Left ventricle myocardium inferior (tissue), 1 donor: Measurements from ENCODE around the gene MAST4. TPM values are rescaled to one million over a fixed set of nuclear protein-coding genes. Genes with fewer than 3 reads are reported as not detected.

Experiments
- DNase-seq: peaks from one replicate; pipeline ENCODE4 v3.0.0-alpha.2; 2020
- H3K27ac ChIP-seq: fragments of 200-600 bp; replicated peaks from 2 replicates; pipeline ENCODE4 v1.8.0; 2021
- H3K27me3 ChIP-seq: fragments of 200-600 bp; 2 replicates; pipeline ENCODE4 v1.8.0; 2021; ENCODE audit warnings: low read depth
- H3K36me3 ChIP-seq: fragments of 200-600 bp; 2 replicates; pipeline ENCODE4 v1.8.0; 2021
- H3K4me1 ChIP-seq: fragments of 200-600 bp; 2 replicates; pipeline ENCODE4 v1.8.0; 2021
- H3K4me3 ChIP-seq: fragments of 200-600 bp; 2 replicates; pipeline ENCODE4 v1.8.0; 2021; ENCODE audit warnings: mild to moderate bottlenecking, moderate library complexity
- H3K9me3 ChIP-seq: fragments of 200-600 bp; replicated peaks from 2 replicates; pipeline ENCODE4 v1.8.0; 2021
- intact Hi-C: fragments of 100-400 bp; cut with micrococcal nuclease; formaldehyde crosslinking; loops from one replicate; pipeline ENCODE4 v1.11.0; 2022
- total RNA-seq: library from RNA; stranded (reverse); fragmentation: NEBNext Ultra II Directional; extraction: Animal tissue kit (Norgen Biotek cat#: 25700); gene quantifications from one replicate; pipeline ENCODE4 v1.2.1, GENCODE V29; 2021
- TF ChIP-seq, protein P1 (sequence below): fragments of 200-600 bp; IDR thresholded peaks from 2 replicates; pipeline ENCODE4 v1.8.0; 2021; ENCODE audit warnings: antibody characterized with exemption, mild to moderate bottlenecking, borderline replicate concordance
- donor health status: DM: no; HTN: yes; CAD: no; lungs with severe emphysema.

The MAST4 gene
- total RNA-seq, 1 donor from 2014 or later: 55.7 TPM

DNA sequence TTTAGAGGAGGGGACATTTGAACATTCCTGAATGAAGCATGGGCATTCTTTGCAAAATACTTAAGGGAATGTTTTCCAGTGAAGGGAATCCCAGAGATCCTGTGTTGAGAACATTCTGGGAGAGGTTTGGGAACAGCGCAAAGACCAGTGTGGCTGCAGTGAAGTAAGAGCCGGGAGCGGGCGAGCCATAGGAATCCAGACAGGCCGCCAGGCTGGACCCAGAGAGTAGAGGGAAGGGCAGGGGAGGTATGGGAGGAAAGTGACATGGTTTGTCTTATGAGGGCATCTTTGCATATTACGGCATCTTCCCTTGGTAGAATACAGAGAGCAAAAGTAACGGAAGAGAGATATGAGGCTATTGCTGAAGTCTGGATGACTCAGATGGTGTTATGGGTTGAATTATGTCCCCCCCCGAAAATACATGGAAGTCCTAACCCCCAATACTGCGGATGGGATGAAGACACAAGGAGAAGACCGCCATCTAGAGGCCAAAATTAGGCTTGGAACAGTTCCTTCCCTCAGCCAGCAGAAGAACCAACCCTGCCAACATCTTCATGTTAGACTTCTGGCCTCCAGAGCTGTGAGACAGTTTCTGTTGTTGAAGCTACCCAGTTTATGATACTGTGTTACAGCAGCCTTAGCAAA is 268.2 kb downstream of the MAST4 start:
- H3K27ac ChIP-seq: no peak overlapping the region
- no peak for DNase-seq
- intact Hi-C loops: loop anchor here (10.0 kb wide), 1 partner anchor 50 kb away; no protein-coding TSS in a partner anchor

DNA sequence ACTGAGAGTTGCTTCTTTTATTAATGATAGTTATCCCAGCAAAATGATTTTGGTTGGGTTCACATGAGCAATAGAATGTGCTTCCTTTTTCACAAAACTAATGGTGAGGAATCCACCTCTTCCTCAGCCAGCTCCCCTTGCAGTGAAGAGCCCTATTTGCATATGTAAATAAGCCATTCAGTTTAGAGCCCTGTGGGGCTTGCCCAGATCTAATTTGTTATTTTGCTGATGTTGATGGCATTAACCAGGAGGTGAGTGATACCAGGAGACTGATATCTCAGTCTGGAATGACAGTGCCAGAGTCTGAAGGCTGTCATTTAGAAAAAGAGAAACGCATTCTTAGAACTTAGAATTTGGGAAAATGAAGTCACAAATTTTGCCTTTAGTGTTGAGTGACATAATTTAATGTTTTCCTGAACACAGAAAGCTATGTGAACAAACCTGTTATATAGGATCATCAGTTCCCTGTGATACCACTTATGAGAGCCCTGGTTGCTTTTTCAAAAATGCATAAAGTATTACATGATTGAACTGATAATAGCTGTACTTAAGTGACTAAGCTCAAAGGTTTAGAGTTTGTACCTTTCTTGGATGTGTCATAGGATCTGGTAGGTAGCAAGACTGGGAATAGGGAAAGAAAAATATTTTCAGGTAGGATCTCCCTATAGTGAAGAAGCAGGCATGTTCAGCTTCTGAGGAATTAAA is 271.6 kb downstream of the MAST4 start:
- no peak overlapping the region for H3K4me3 ChIP-seq
- intact Hi-C loops: loop anchor here (10.0 kb wide), 1 partner anchor 53 kb away; no protein-coding TSS in a partner anchor
- TF ChIP-seq, protein P1, sequence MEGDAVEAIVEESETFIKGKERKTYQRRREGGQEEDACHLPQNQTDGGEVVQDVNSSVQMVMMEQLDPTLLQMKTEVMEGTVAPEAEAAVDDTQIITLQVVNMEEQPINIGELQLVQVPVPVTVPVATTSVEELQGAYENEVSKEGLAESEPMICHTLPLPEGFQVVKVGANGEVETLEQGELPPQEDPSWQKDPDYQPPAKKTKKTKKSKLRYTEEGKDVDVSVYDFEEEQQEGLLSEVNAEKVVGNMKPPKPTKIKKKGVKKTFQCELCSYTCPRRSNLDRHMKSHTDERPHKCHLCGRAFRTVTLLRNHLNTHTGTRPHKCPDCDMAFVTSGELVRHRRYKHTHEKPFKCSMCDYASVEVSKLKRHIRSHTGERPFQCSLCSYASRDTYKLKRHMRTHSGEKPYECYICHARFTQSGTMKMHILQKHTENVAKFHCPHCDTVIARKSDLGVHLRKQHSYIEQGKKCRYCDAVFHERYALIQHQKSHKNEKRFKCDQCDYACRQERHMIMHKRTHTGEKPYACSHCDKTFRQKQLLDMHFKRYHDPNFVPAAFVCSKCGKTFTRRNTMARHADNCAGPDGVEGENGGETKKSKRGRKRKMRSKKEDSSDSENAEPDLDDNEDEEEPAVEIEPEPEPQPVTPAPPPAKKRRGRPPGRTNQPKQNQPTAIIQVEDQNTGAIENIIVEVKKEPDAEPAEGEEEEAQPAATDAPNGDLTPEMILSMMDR: no peak

More for the DNA sequence above, 268.2 kb downstream of the MAST4 start:
- Histone ChIP-seq H3K9me3 (no peaks in the 10 kb centered on the region), H3K4me3 (no peak overlapping the region), H3K27me3 (no peaks in the 10 kb centered on the region), H3K36me3 (no peaks in the 10 kb centered on the region), H3K4me1 (peaks cover 48% of the 10 kb centered on the region)
- TF ChIP-seq, protein P1: peak; percentile 61

DNA sequence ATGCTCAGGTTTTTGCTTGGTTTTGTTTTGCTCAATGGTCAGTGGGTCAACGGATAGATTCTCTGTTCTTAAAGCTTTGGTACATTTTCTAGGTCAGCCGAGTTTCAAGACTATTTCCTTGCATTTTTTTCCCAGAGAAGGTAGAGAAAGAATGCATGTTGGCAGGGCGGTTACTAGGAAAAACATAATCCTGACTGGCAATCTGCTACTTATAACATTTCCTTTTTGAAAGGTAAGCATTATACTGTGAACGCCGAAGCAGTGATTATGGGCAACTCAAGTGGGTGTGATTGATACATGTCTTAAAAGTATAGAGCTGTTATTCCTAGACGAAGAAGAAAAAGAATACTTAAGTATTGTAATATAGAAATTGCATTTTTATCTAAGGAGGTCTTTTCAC is 273.2 kb downstream of the MAST4 start:
- Histone ChIP-seq H3K36me3 (no peaks in the 10 kb centered on the region), H3K9me3 (no peaks in the 10 kb centered on the region), H3K4me3 (no peak overlapping the region), H3K27me3 (no peaks in the 10 kb centered on the region), H3K27ac (no peak overlapping the region), H3K4me1 (peaks cover 27% of the 10 kb centered on the region)
- intact Hi-C loops: loop anchor here (10.0 kb wide), 1 partner anchor 55 kb away; no protein-coding TSS in a partner anchor
- TF ChIP-seq, protein P1: no peak
- DNase-seq: no peak

More for the DNA sequence above, 271.6 kb downstream of the MAST4 start:
- Histone ChIP-seq H3K27me3 (no peaks in the 10 kb centered on the region), H3K27ac (no peak overlapping the region), H3K36me3 (no peaks in the 10 kb centered on the region), H3K9me3 (no peaks in the 10 kb centered on the region), H3K4me1 (peaks cover 39% of the 10 kb centered on the region)
- no peak for DNase-seq

DNA sequence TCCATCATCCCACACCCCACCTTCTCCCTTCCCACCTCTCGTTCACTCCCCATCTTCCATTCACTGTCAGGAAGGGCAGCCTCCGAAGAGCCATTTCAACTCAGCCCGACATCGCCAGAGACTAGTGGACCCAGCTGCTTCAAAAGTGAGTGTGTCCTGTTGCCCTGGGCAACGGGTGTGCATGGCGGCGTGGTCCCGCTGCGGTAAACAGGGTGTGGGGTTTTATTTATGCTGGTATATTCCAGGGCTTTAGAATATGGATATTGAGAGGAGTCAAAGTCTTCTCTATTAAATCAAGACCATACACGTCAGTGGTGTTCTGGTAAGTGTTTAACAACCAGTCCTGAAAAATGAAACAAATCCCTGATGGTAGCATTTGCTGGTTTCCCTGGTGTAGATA is 274.5 kb downstream of the MAST4 start:
- TF ChIP-seq, protein P1: no peak
- intact Hi-C loops: no loop called here
- Histone ChIP-seq H3K4me3 (no peak overlapping the region), H3K27me3 (no peaks in the 10 kb centered on the region), H3K36me3 (no peaks in the 10 kb centered on the region), H3K9me3 (no peaks in the 10 kb centered on the region), H3K4me1 (peaks cover 21% of the 10 kb centered on the region), H3K27ac (no peak overlapping the region)
- DNase-seq: no peak

DNA sequence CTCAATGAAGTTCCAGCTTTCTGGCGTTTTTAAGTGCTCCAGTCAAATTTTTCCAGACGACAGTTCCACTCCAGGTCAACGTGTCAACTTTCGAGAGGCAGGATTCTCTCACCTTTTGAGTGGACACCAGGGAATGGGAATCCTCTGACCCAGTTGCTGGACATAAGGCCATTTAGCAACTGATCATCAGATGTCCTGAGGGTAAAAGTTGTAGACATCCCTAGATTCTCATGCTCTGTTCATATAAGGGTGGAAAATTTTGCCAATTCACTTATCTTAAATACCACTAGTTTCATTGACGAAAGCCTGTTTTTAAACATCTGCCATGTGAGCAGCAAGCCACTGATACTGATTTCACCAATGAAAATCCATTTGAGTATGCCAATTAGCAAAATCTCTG is 275.5 kb downstream of the MAST4 start:
- Histone ChIP-seq H3K27ac (no peak overlapping the region), H3K4me1 (peaks cover 30% of the 10 kb centered on the region), H3K4me3 (no peak overlapping the region), H3K36me3 (no peaks in the 10 kb centered on the region), H3K27me3 (no peaks in the 10 kb centered on the region), H3K9me3 (no peaks in the 10 kb centered on the region)
- intact Hi-C loops: no loop called here
- no peak for DNase-seq
- TF ChIP-seq, protein P1: no peak
